AG08395 (cell line): ENCODE results near the gene FOSL1.
"Not testable (repeated sequence)": the region's sequence is repeated elsewhere in the genome, so short reads cannot be mapped to it uniquely, and the experiment has no call there.

ENCODE experiments used
- DNase-seq: peaks from one replicate; pipeline ENCODE4 v3.0.0; 2012; ENCODE audit warnings: mixed read lengths, low spot score

Gene FOSL1

DNA sequence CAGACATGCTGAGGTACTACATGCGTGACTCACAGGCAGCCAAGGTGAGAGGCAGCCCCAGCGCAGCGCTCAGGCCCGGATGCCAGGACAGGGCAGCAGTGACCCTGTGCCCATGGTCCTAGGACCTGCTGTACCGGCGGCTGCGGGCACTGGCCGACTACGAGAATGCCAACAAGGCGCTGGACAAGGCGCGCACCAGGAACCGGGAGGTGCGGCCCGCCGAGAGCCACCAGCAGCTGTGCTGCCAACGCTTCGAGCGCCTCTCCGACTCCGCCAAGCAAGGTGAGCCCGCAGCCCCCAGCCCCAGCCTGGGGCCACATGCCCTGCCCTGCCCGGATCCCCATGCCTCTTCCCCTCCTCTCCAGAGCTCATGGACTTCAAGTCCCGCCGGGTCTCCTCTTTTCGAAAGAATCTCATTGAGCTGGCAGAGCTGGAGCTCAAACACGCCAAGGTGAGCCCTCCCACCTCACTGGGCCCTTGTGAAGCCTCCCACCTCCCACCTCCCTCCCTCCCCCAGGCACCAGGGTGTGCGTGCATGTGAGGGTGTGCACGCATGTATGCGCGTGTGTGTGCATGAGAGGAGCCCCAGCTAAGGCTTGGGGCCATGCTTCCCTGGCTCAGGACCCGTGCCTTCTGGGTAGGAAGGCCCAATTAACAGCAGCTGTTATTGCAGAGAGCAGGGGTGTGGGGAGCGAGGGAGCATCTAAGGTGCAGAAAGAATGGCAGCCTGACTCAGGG, 47.5 kb downstream of the FOSL1 start:
- no peak for DNase-seq

DNA sequence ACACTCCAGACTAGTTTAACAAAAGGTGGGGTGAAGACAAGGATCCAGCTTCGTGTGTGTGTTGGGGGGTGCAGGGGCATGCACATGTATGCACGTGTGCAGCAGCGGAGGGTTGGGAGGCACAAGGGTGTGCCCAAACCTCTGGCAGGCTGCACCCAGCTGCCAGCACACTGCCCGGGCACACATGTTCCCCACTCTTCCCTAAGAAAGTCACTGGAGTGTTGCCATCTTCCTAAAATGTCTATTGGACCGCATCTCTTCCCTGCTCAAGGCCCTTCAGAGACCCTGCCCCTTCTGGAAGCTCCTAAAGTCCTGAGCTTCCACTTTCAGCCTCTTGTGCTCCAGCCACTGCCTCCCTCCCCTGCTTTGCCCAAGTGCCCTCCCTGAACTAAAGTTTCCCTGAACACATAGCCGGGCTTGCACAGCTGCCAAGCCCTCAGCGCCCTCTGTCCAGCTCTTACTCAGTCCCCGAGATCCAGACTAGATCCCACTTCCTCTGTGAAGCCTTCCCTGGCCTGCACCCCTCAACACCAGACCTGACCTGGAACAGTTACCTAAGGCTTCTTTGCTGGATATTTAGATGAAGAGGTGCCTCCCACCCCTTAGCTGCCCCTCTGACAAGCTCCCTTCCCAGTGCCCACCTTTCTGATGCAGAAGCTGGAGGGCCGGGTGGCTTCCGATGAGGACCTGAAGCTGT, 48.2 kb downstream of the FOSL1 start:
- no peak for DNase-seq

DNA sequence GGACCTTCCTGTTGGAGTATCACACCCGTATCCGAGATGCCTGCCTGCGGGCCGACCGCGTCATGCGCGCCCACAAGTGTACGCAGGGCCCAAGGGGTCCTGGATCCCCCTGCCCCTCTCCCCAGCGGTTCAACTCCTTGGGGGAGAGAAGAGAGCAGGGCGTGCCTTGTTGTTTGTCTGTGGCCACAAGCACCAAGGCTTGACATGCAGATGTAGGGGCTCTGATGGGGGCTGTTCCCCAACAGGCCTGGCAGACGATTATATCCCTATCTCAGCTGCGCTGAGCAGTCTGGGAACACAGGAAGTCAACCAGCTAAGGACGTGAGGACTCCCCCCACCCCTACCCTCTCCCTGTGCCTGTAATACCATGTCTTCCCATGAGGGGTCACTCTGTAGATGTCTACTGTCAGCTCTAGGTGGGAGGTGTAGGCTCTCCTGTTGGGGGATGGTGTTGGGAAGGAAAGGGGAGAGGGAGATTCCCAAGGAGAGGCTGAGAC, 49.1 kb downstream of the FOSL1 start:
- no peak for DNase-seq

DNA sequence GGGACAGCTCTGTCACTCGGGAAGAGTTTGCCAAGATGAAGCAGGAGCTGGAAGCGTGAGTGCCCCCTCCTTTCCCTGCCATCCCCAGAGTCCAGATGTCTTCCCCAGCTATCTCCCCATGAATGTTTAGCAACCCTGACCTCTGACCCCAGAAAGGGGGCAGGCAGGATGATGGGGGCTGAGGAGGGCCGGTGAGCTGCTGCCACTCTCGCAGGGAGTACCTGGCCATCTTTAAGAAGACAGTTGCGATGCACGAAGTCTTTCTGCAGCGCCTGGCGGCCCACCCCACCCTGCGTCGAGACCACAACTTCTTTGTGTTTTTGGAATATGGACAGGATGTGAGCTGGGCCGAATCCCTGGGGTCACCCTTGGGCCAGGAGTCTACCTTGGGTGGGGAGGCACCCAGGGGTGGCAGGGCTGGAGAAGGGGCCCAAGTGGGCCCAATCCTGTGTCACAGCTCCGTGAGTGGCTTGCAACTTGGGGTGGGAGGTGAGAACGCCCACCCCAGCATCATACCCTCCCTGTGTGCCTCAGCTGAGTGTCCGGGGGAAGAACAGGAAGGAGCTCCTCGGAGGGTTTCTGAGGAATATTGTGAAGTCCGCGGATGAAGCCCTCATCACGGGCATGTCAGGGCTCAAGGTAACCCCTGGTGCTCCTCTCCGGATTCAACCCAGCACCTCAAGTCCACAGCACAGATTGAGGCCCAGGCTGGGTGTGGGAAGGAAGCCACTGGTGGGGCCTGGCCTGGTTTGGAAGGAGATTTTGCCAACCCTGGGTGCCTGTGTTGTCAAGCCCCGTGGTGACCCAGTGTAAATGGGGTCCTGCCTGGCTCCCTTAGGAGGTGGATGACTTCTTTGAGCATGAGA, 49.7 kb downstream of the FOSL1 start:
- DNase-seq = no peak

DNA sequence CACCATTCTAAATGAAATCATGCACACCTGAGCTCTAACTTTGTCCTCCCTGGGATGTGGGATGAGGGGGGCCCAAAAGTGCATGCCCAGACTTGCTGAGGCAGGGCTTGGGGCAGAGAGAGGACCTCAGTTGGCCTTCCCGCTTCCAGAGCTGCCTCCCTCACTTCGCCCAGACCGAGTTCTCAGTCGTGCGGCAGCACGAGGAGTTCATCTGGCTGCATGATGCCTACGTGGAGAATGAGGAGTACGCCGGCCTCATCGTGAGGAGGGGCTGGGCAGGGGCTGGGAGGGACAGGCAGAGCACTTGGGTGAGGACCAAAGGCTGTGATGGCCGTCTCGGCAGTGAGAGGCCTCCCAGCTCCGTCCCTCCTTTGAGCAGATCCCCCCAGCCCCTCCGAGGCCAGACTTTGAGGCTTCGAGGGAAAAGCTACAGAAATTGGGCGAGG, 50.4 kb downstream of the FOSL1 start:
- no peak for DNase-seq

DNA sequence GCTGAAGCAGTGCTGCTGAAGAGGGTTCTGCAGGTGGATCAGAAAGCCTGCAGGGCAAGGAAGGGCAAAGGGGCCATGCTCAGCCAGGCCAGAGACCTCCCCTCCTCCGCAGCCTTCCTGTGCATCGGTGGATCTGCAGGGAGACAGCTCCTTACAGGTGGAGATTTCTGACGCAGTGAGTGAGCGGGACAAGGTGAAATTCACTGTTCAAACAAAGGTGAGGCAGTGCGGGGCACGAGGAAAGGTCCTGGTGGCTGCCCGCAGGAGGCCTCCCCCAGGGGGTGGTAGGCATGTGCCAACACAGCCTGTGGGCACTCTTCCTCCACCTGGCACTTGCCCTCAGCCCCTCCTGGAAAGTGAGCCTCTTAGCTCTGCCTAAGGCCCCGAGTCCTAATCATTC, 50.8 kb downstream of the FOSL1 start:
- no peak for DNase-seq

DNA sequence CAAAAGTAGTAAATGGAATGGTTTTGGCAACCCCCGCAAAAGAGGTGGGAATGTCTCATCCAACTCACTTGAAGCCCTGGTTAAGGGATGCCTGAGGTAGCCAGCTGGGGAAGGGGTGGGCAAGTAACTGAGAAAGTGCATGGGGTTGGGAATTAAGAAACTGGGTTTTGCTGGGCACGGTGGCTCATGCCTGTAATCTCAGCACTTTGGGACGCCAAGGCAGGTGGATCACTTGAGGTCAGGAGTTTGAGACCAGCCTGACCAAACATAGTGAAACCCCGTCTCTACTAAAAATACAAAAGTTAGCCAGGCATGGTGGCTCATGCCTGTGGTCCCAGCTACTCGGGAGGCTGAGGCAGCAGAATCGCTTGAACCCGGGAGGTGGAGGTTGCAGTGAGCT, 51.5 kb downstream of the FOSL1 start:
- DNase-seq = not testable (repeated sequence)

DNA sequence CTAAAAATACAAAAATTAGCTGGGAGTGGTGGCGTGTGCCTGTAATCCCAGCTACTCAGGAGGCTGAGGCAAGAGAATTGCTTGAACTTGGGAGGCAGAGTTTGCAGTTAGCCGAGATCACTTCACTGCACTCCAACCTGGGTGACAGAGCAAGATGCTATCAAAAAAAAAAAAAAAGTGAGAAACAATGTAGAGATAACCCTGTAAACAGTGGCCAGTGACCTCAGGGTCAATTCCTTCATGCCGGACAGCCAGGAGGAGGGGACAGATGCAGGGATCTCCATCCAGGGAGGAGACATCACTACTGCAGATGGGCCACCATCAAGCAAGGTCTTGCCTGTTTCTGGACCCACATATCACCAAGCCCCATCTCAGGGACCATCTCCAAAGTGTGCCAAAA, 52.4 kb downstream of the FOSL1 start:
- DNase-seq = no peak

DNA sequence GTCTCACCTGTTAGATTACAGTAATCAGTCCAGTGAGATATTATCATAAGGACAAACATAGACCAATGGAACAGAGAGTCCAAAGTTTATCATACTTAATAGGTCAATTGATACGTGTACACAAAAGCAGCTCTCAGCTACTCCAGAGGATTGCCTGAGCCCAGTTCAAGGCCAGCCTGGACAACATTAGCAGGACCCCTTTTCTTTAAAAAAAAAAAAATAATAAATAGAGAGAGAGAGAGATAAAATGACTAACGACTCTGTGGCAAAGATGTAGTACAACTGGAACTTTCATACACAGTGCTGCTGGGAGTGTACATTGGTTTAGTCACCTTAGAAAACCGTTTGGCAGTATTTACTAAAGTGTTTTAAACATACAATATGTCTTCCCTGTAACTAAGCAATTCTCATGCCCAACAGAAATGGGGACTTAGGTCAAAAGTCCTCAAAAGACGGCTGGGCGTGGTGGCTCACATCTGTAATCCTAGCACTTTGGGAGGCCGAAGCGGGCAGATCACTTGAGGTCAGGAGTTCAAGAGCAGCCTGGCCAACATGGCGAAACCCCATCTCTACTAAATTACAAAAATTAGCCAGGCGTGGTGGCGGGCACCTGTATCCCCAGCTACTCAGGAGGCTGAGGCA, 55.8 kb downstream of the FOSL1 start:
- no peak for DNase-seq

DNA sequence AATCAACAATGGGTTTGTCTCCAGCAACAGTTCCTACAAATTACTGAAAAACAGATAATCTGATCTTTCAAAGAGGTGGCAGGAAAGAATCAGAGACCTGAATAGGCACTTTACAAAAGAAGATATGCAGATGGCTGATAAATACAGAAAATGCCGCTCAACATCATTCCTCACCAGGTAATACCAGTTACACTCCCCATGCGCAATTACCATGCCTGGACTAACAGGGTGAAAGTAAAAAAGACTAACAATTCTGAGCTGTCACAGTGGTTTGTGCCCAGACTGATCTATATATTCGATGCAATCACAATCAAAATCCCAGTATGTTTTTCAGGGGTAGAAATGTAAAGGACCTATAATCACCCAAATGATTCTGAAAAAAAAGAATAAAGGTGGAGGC, 56.4 kb downstream of the FOSL1 start:
- no peak for DNase-seq

DNA sequence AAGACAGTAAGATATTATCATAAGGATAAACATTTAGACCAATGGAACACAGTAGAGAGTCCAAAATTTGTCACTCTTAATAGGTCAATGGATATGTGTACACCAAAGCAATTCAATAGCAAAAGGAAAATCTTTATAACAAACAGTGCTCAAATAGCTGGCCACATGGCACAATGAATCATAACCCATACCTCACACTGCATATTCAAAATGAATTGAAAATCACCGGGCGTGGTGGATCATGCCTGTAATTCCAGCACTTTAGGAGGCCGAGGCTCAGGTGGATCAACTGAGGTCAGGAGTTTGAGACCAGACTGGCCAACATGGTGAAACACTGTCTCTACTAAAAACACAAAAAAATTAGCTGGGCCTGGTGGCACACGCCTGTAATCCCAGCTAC, 58.0 kb downstream of the FOSL1 start:
- no peak for DNase-seq
